ENCODE results near the gene CCNF.
"Not testable (repeated sequence)": the region's sequence is repeated elsewhere in the genome, so short reads cannot be mapped to it uniquely, and the experiment has no call there.

Gene CCNF

DNA sequence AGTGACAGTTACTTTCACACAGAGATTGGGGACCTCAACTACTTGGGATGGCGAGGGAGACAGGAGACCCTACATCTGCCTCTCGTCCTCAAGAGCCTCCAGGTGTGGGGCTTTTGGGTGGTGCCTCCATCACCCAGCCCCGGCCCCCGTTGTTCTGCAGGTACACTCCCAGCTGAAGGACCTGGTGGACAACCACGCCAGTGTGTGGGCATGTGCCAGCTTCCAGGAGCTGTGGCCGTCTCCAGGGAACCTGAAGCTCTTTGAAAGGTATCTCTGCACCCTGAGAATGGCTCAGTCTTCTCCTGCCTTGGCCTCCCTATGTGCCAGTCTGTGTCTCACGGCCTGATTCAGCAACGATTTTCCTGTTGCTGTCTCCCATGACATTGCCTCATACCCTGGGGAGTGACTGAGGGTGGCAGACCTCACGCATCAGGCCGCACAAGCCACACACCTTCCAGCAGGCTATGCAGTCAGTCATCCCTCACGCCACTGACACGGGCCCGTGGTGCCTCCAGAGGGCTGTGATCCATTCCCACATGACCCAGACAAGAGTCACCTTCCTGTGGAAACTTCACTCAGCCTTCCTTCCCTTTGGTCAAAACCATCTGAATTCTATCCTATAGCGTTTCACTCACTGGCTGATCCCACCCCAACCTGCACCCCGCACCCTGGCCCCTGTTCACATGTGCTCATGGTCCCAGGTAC, 3.7 kb downstream of the CCNF start:
- TF ChIP-seq Cebpa-rat (IDR thresholded peaks at IDR 0.05) = no peak
- H3K36me3 ChIP-seq = peaks cover 33 to 76% (median 70%) of the 10 kb centered on the region in 11 experiments
- no peak overlapping the region for H3K4me3 ChIP-seq
- H3K4me1 ChIP-seq = peaks cover 13 to 64% (median 57%) of the 10 kb centered on the region in 10 experiments
- H3K9me3 ChIP-seq (replicated peaks in 1 of 11) = no peaks in the 10 kb centered on the region
- peaks cover 0 to 74% (median 62%) of the 10 kb centered on the region in 11 experiments; a peak in 18 of 22 replicates for H4K20me1 ChIP-seq
- H3K27me3 ChIP-seq = no peaks in the 10 kb centered on the region
- peak overlapping the region in 9 of 11 experiments; percentile 1 to 96 (median 21); a peak in 10 of 22 replicates for H3K9ac ChIP-seq
- H3K4me2 ChIP-seq = peak overlapping the region in 9 of 11 experiments; percentile 21 to 98 (median 88); a peak in 14 of 22 replicates
- H3K27ac ChIP-seq = peak overlapping the region in 1 of 11 experiments; percentile 11; a peak in 2 of 22 replicates

DNA sequence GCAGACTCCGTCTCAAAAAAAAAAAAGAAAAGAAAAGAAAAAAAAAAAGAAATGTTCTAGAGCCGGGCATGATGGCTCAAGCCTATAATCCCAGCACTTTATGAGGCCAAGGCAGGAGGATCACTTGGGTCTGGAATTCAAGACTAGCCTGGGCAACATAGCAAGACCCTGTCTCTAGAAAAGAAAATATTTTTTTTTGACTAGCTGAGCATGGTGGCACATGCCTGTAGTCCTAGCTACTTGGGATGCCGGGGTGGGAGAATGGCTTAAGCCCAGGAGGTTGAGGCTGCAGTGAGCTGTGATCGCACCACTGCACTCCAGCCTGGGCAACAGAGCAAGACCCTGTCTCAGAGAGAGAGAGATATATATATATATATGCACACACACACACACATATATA, 6.0 kb downstream of the CCNF start:
- H3K4me3 ChIP-seq; H3K9ac ChIP-seq; H3K4me2 ChIP-seq; H3K27ac ChIP-seq; H3K27me3 ChIP-seq; H3K9me3 ChIP-seq (replicated peaks in 1 of 11): not testable (repeated sequence)
- Histone ChIP-seq H4K20me1 (peaks cover 0 to 94% (median 68%) of the 10 kb centered on the region in 11 experiments; a peak in 18 of 22 replicates), H3K36me3 (peaks cover 47 to 98% (median 93%) of the 10 kb centered on the region in 11 experiments), H3K4me1 (peaks cover 13 to 67% (median 57%) of the 10 kb centered on the region in 10 experiments)

DNA sequence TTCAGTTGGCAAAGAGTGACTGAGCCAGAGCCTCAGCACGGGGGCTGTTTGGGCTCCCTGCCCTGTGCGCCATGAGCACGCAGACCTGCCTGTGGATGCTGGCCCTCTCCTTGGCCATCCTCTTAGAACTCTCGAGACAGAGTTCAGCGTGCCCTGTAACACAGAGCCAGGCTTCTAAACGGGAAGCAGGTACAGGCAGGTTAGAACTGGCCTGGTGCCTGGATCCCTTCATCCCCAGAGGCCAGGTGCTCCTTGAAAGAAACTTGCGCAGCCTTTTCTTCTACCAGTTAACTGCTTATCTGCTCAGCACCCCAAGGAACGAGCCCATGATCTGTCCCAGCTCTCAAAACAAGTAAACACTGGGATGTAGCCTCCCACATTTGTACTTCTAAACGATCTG, 6.9 kb downstream of the CCNF start:
- H3K4me1 ChIP-seq = peaks cover 6 to 62% (median 51%) of the 10 kb centered on the region in 10 experiments; a peak in 19 of 20 replicates
- no peak overlapping the region for H3K27ac ChIP-seq
- peaks cover 0 to 94% (median 62%) of the 10 kb centered on the region in 11 experiments; a peak in 18 of 22 replicates for H4K20me1 ChIP-seq
- H3K27me3 ChIP-seq = no peaks in the 10 kb centered on the region
- H3K4me2 ChIP-seq = peak overlapping the region in 3 of 11 experiments; percentile 10 to 39 (median 31); a peak in 1 of 22 replicates
- TF ChIP-seq Cebpa-rat (IDR thresholded peaks at IDR 0.05) = no peak
- peak overlapping the region in 6 of 11 experiments; percentile 21 to 52 (median 28); a peak in 6 of 22 replicates for H3K9ac ChIP-seq
- no peaks in the 10 kb centered on the region for H3K9me3 ChIP-seq (replicated peaks in 1 of 11)
- H3K36me3 ChIP-seq = peaks cover 47 to 100% (median 98%) of the 10 kb centered on the region in 11 experiments
- no peak overlapping the region for H3K4me3 ChIP-seq

DNA sequence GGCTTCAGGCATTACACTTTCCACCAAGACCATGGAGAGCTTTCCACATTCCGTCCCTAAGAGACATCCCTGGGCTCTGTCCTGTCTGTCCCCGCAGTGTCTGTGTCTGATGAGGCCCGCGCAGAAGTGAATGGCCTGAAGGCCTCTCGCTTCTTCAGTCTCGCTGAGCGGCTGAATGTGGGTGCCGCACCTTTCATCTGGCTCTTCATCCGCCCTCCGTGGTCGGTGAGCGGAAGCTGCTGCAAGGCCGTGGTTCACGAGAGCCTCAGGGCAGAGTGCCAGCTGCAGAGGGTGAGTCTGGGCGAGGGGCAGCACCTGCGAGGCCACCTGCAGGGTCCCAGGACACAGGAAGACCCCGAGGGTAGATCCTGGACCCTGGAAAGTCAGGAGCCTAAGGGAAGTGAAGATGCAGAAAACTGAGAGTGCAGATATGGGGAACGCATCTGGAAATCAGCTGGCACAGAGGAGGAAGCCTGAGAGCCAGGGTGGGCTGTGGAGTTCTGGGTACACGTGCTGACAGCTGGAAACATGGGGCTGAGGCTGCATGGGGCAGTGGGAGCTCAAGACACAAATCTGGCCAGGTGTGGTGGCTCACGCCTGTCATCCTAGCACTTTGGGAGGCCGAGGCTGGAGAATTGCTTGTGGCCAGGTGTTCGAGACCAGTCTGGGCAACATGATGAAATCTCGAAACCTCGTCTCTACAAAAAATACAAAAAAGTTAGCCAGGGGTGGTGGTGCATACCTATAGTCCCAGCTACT, 8.0 kb downstream of the CCNF start:
- H3K9ac ChIP-seq = peak overlapping the region in 2 of 11 experiments; percentile 25 to 44; a peak in 3 of 22 replicates
- H3K4me1 ChIP-seq = peaks cover 5 to 51% (median 40%) of the 10 kb centered on the region in 10 experiments; a peak in 19 of 20 replicates
- no peaks in the 10 kb centered on the region for H3K27me3 ChIP-seq
- no peak overlapping the region for H3K4me3 ChIP-seq
- peak overlapping the region in 5 of 11 experiments; percentile 10 to 39 (median 31); a peak in 7 of 22 replicates for H3K4me2 ChIP-seq
- TF ChIP-seq Cebpa-rat (IDR thresholded peaks at IDR 0.05) = no peak
- peaks cover 0 to 84% (median 51%) of the 10 kb centered on the region in 11 experiments; a peak in 18 of 22 replicates for H4K20me1 ChIP-seq
- peak overlapping the region in 1 of 11 experiments; percentile 7; a peak in 1 of 22 replicates for H3K27ac ChIP-seq
- no peaks in the 10 kb centered on the region for H3K9me3 ChIP-seq (replicated peaks in 1 of 11)
- peaks cover 43 to 94% (median 92%) of the 10 kb centered on the region in 11 experiments for H3K36me3 ChIP-seq

DNA sequence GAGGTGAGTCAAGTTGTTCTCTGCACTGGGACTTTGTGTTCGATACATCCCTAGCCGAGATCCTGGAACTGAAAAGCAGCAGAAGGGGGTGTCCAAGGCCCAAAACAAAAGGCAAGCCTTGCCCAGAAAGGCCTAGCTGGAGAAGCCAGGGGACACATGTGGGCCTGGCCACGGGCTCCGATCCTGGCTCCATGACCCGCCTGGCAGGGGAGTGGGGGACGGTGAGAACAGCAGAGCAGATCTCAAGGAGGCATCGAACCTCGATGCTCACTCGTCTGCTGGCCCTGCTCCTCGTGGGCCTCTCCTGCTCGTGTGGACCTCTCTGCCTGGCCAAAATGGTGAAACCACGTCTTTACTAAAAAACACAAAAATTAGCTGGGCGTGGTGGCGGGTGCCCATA, 8.9 kb downstream of the CCNF start:
- H3K36me3 ChIP-seq = peaks cover 34 to 87% (median 84%) of the 10 kb centered on the region in 11 experiments
- peaks cover 0 to 75% (median 42%) of the 10 kb centered on the region in 11 experiments; a peak in 17 of 22 replicates for H4K20me1 ChIP-seq
- no peak overlapping the region for H3K4me3 ChIP-seq
- no peaks in the 10 kb centered on the region for H3K9me3 ChIP-seq (replicated peaks in 1 of 11)
- H3K27ac ChIP-seq = no peak overlapping the region
- no peaks in the 10 kb centered on the region for H3K27me3 ChIP-seq
- H3K4me1 ChIP-seq = peaks cover 5 to 42% (median 31%) of the 10 kb centered on the region in 10 experiments; a peak in 19 of 20 replicates
- no peak for TF ChIP-seq Cebpa-rat (IDR thresholded peaks at IDR 0.05)
- no peak overlapping the region for H3K4me2 ChIP-seq
- H3K9ac ChIP-seq = no peak overlapping the region

DNA sequence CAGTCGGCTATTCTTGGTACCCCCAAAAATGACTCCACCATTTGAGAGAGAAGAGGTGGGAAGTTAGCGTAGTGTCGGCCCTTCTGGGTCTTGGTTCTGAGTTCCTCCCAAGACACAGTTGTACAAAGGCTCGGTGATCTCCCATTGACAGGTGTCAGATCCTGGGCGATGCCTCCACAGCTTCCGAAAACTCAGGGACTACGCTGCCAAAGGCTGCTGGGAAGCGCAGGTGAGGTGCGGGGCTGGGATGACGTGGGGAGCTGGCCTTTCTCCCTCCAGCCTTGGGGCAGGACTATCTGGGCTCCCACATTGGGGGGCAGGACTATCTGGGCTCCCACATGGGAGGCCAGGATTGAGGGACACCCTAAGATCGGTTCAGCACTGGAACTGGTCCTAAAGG, 10.4 kb downstream of the CCNF start:
- no peak for TF ChIP-seq Cebpa-rat (IDR thresholded peaks at IDR 0.05)
- Histone ChIP-seq H3K27me3 (no peaks in the 10 kb centered on the region), H3K9me3 (replicated peaks in 1 of 11) (no peaks in the 10 kb centered on the region), H4K20me1 (peaks cover 0 to 74% (median 41%) of the 10 kb centered on the region in 11 experiments; a peak in 16 of 22 replicates), H3K9ac (peak overlapping the region in 2 of 11 experiments; percentile 5 to 15; a peak in 1 of 22 replicates), H3K4me2 (peak overlapping the region in 8 of 11 experiments; percentile 4 to 50 (median 36); a peak in 14 of 22 replicates), H3K4me3 (no peak overlapping the region), H3K27ac (peak overlapping the region in 2 of 11 experiments; percentile 3 to 25; a peak in 1 of 22 replicates), H3K4me1 (peaks cover 5 to 41% (median 28%) of the 10 kb centered on the region in 10 experiments; a peak in 17 of 20 replicates), H3K36me3 (peaks cover 42 to 87% (median 84%) of the 10 kb centered on the region in 11 experiments)

DNA sequence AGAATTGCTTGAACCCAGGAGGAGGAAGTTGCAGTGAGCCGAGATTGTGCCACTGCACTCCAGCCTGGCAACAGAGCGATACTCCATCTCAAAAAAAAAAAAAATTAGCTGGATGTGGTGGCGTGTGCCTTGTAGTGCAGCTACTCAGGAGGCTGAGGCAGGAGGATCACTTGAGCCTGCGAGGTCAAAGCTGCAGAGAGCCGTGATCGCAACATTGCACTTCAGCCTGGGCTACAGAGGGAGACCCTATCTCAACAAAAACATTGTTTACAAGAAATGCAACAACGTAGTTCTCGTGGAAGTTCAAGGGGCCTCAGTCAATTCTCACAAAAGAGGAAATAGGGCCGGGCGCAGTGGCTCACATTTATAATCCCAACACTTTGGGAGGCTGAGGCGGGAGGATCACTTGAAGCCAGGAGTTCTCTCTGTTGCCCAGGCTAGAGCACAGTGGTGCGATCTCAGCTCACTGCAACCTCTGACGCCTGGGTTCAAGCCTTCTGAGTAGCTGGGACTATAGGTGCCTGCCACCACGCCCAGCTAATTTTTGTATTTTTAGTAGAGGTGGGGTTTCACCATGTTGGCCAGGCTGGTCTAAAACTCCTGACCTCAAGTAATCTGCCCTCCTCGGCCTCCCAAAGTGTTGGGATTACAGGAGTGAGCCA, 12.0 kb downstream of the CCNF start:
- not testable (repeated sequence) for H3K4me2 ChIP-seq; H3K27me3 ChIP-seq; H3K9ac ChIP-seq; H3K4me3 ChIP-seq; H3K27ac ChIP-seq; H3K9me3 ChIP-seq (replicated peaks in 1 of 11)
- H3K36me3 ChIP-seq = peaks cover 50 to 87% (median 86%) of the 10 kb centered on the region in 11 experiments
- peaks cover 0 to 78% (median 45%) of the 10 kb centered on the region in 11 experiments; a peak in 16 of 22 replicates for H4K20me1 ChIP-seq
- peaks cover 5 to 35% (median 24%) of the 10 kb centered on the region in 10 experiments; a peak in 17 of 20 replicates for H3K4me1 ChIP-seq

DNA sequence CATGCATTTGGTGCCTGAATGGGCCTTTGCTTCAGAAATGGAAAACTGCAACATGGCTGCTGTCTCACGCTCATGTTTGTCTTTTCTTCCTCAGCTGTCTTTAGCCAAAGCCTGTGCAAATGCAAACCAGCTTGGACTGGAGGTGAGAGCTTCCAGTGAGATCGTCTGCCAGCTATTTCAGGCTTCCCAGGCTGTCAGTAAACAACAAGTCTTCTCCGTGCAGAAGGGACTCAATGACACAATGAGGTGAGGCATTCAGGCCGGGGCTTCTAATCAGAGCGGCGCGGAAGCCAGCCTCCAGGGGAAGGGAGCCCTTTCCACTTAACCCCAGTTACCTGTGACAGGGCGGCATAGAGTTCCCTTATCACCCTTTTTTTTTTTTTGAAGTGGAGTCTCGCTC, 14.3 kb downstream of the CCNF start:
- Histone ChIP-seq H3K9ac (no peak overlapping the region), H3K9me3 (replicated peaks in 1 of 11) (no peaks in the 10 kb centered on the region), H3K36me3 (peaks cover 51 to 87% (median 86%) of the 10 kb centered on the region in 11 experiments), H3K4me1 (peaks cover 5 to 21% (median 16%) of the 10 kb centered on the region in 10 experiments; a peak in 17 of 20 replicates), H4K20me1 (peaks cover 0 to 78% (median 44%) of the 10 kb centered on the region in 11 experiments; a peak in 13 of 22 replicates), H3K4me3 (no peak overlapping the region), H3K27me3 (no peaks in the 10 kb centered on the region), H3K4me2 (no peak overlapping the region), H3K27ac (no peak overlapping the region)
- TF ChIP-seq Cebpa-rat (IDR thresholded peaks at IDR 0.05) = no peak
